Upper lobe of left lung (tissue), 6 donors: ENCODE data around the gene TLK1. TPM values are rescaled to one million over a fixed set of nuclear protein-coding genes. Genes with fewer than 3 reads are reported as not detected.

ENCODE experiments used
- ATAC-seq, 2 donors: fragments of 200-7000 bp; cut with Tn5 transposase; one replicate each; pipeline ENCODE4 v1.9.1; 2022; ENCODE audit warnings: mild to moderate bottlenecking in 2 of 2, moderate library complexity in 2 of 2; ENCODE audit not compliant: low FRiP score in 2 of 2
- DNase-seq, 2 donors: peaks; one replicate each; pipeline ENCODE4 v3.0.0-alpha.2; 2019 to 2020
- H3K27ac ChIP-seq, 4 donors: fragments of 200-600 bp; sonication (generic); one replicate each; pipeline ENCODE4 v1.5.1; 2016 to 2019
- H3K27me3 ChIP-seq, 4 donors: fragments of 200-600 bp; sonication (generic); one replicate each; pipeline ENCODE4 v1.5.1; 2017 to 2019
- H3K36me3 ChIP-seq, 4 donors: fragments of 200-600 bp; sonication (generic); one replicate each; pipeline ENCODE4 v1.5.1; 2016 to 2019
- H3K4me1 ChIP-seq, 4 donors: fragments of 200-600 bp; sonication (generic); one replicate each; pipeline ENCODE4 v1.5.1; 2018 to 2019
- H3K4me3 ChIP-seq, 4 donors: fragments of 200-600 bp; sonication (generic); one replicate each; pipeline ENCODE4 v1.5.1; 2017 to 2019; ENCODE audit warnings: mild to moderate bottlenecking in 2 of 4, moderate library complexity in 1 of 4
- H3K9me3 ChIP-seq, 4 donors: fragments of 200-600 bp; sonication (generic); one replicate each; pipeline ENCODE4 v1.5.1; 2018 to 2019
- CTCF ChIP-seq, 6 experiments: fragments of 450-650 bp in 4 of 6; fragments of 200-600 bp in 2 of 6; sonication (generic) in 2 of 6; IDR thresholded peaks; one replicate each; pipeline ENCODE4 v1.5.1; 2016 to 2019; ENCODE audit warnings: antibody characterized with exemption in 6 of 6
- EP300 ChIP-seq, 4 donors: sonication (generic); formaldehyde crosslinking; IDR thresholded peaks; one replicate each; pipeline ENCODE4 v1.5.1; 2017; ENCODE audit warnings: antibody characterized with exemption in 4 of 4, control low read depth in 2 of 4
- POLR2A ChIP-seq, 4 donors: fragments of 450-650 bp; IDR thresholded peaks; one replicate each; pipeline ENCODE4 v1.5.1; 2016 to 2017; ENCODE audit warnings: antibody characterized with exemption in 4 of 4, mild to moderate bottlenecking in 2 of 4
- POLR2AphosphoS5 ChIP-seq, 2 donors: sonication (generic); formaldehyde crosslinking; IDR thresholded peaks; one replicate each; pipeline ENCODE4 v1.5.1; 2017; ENCODE audit warnings: antibody characterized with exemption in 2 of 2
- WGBS, 2 donors: methylation state at CpG; one replicate each; pipeline ENCODE4 v1.1.5; 2017 to 2018; 5-methylcytosine and 5-hydroxymethylcytosine counted together
- total RNA-seq, 6 donors: library from RNA; depleted of rRNA in 4 of 6; stranded (reverse); fragments of >200 nt in 4 of 6; gene quantifications; one replicate each; pipeline versions ENCODE4 v1.1.0 to v1.2.1, GENCODE V29; 2016 to 2021
- donor health status: DM: no; HTN: no; CAD: no; lungs with moderate emphysema.
- donor health status: DM: no; HTN: yes; CAD: no; lungs with severe emphysema.

The TLK1 gene
- total RNA-seq, 6 donors from 2014 or later = 21.9 to 70.2 (median 53.8) TPM

- no peak overlapping the region for H3K27ac ChIP-seq
- no peaks in the 10 kb centered on the region for H3K27me3 ChIP-seq
- H3K4me1 ChIP-seq = peaks cover 9 to 38% (median 10%) of the 10 kb centered on the region in 4 donors
- ATAC-seq (no peak), DNase-seq (no peak)
- TF ChIP-seq POLR2A (IDR thresholded peaks at IDR 0.05) (no peak), EP300 (IDR thresholded peaks at IDR 0.05) (no peak), CTCF (IDR thresholded peaks at IDR 0.05) (no peak), POLR2AphosphoS5 (IDR thresholded peaks at IDR 0.05) (no peak)
- 97% methylated on average over 9 of the region's 9 CpGs for WGBS, 2 donors
- no peaks in the 10 kb centered on the region for H3K9me3 ChIP-seq
- H3K36me3 ChIP-seq = no peaks in the 10 kb centered on the region
- no peak overlapping the region for H3K4me3 ChIP-seq
These were observed 20.8 kb downstream of the TLK1 start for GRCh38 chr2:171139860-171140259.

- H3K27me3 ChIP-seq = no peaks in the 10 kb centered on the region
- DNase-seq (no peak), ATAC-seq (no peak)
- no peak overlapping the region for H3K4me3 ChIP-seq
- H3K27ac ChIP-seq = no peak overlapping the region
- peaks cover under 1 to 33% (median 6%) of the 10 kb centered on the region in 4 donors for H3K4me1 ChIP-seq
- H3K36me3 ChIP-seq = no peaks in the 10 kb centered on the region
- 79 to 81% methylated on average over 4 of the region's 4 CpGs for whole genome bisulfite sequencing, 2 donors
- H3K9me3 ChIP-seq = no peaks in the 10 kb centered on the region
- TF ChIP-seq POLR2A (IDR thresholded peaks at IDR 0.05) (no peak), POLR2AphosphoS5 (IDR thresholded peaks at IDR 0.05) (no peak), CTCF (IDR thresholded peaks at IDR 0.05) (no peak), EP300 (IDR thresholded peaks at IDR 0.05) (no peak)
These were observed 24.7 kb downstream of the TLK1 start for GRCh38 chr2:171136024-171136423.

DNA sequence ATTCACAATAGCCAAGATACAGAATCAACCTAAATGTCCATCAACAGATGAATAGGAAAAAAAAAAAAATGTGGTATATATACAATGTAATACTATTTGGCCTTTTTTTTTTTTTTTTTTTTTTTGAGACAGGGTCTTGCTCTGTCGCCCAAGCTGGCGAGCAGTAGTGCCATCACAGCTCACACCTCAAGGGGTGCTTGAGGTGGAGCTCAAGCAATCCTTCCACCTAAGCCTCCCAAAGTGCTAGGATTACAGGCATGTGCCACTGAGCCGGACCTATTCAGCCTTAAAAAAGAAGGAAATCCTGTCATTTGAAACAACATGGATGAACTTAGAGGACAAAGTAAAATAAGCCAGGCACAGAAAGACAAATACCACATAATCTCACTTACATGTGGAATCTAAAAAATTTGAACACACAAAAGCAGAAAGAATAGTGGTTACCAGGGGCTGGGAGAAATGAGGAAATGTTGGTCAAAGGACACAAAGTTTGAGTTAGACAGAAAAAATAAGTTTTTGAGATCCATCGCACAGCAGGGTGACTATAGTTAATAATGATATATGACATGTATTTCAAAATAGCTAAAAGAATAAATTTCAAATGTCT is 26.0 kb downstream of the TLK1 start:
- Histone ChIP-seq H3K36me3 (no peaks in the 10 kb centered on the region), H3K4me3 (no peak overlapping the region), H3K9me3 (no peaks in the 10 kb centered on the region), H3K27me3 (no peaks in the 10 kb centered on the region), H3K4me1 (peaks cover 0 to 32% (median 5%) of the 10 kb centered on the region in 4 donors), H3K27ac (no peak overlapping the region)
- no peak for TF ChIP-seq EP300 (IDR thresholded peaks at IDR 0.05)
- no peak for TF ChIP-seq POLR2AphosphoS5 (IDR thresholded peaks at IDR 0.05)
- TF ChIP-seq CTCF (IDR thresholded peaks at IDR 0.05) = no peak
- TF ChIP-seq POLR2A (IDR thresholded peaks at IDR 0.05) = no peak
- no peak for ATAC-seq
- DNase-seq = no peak
- WGBS, 2 donors = 82 to 86% methylated on average over 4 of the region's 4 CpGs

- no peak for ATAC-seq
These were observed 28.6 kb downstream of the TLK1 start for GRCh38 chr2:171132086-171132485.

More at GRCh38 chr2:171132086-171132485, 28.6 kb downstream of the TLK1 start:
- TF ChIP-seq EP300 (IDR thresholded peaks at IDR 0.05) (no peak), CTCF (IDR thresholded peaks at IDR 0.05) (no peak), POLR2A (IDR thresholded peaks at IDR 0.05) (no peak), POLR2AphosphoS5 (IDR thresholded peaks at IDR 0.05) (no peak)
- H3K4me3 ChIP-seq = no peak overlapping the region
- H3K27ac ChIP-seq = no peak overlapping the region
- DNase-seq = no peak
- 75 to 93% methylated on average over 5 of the region's 5 CpGs for WGBS, 2 donors
- peaks cover 0 to 24% (median 6%) of the 10 kb centered on the region in 4 donors for H3K4me1 ChIP-seq
- H3K9me3 ChIP-seq = no peaks in the 10 kb centered on the region
- no peaks in the 10 kb centered on the region for H3K36me3 ChIP-seq
- H3K27me3 ChIP-seq = no peaks in the 10 kb centered on the region
